Immature natural killer cell (primary cell): ENCODE measurements around the gene SLC18B1. TPM values are rescaled to one million over a fixed set of nuclear protein-coding genes. Genes with fewer than 3 reads are reported as not detected.

Experiments used
- DNase-seq, 3 donors: peaks; one replicate each; pipeline ENCODE4 v3.0.0; 2022; ENCODE audit warnings: mixed read lengths in 1 of 3
- H3K27ac Mint-ChIP-seq, 6 donors: one replicate each; pipeline ENCODE4 v1.8.0; 2020; ENCODE audit warnings: mixed read lengths in 6 of 6, mild to moderate bottlenecking in 5 of 6, inconsistent platforms in 4 of 6, moderate library complexity in 3 of 6
- H3K27me3 Mint-ChIP-seq, 3 donors: one replicate each; pipeline ENCODE4 v1.8.0; 2020 to 2021; ENCODE audit warnings: low read depth in 3 of 3, mild to moderate bottlenecking in 3 of 3, mixed read lengths in 3 of 3, moderate library complexity in 3 of 3, inconsistent platforms in 1 of 3
- H3K36me3 Mint-ChIP-seq, 3 donors: one replicate each; pipeline ENCODE4 v1.8.0; 2020; ENCODE audit warnings: mixed read lengths in 3 of 3, inconsistent platforms in 2 of 3, mild to moderate bottlenecking in 2 of 3
- H3K4me1 Mint-ChIP-seq, 2 donors: one replicate each; pipeline ENCODE4 v1.8.0; 2020; ENCODE audit warnings: inconsistent platforms in 2 of 2, mild to moderate bottlenecking in 2 of 2, mixed read lengths in 2 of 2, moderate library complexity in 1 of 2
- H3K4me3 Mint-ChIP-seq, 5 donors: one replicate each; pipeline ENCODE4 v1.8.0; 2020; ENCODE audit warnings: mild to moderate bottlenecking in 5 of 5, mixed read lengths in 5 of 5, inconsistent platforms in 3 of 5, moderate library complexity in 3 of 5
- H3K9me3 Mint-ChIP-seq, 6 donors: one replicate each; pipeline ENCODE4 v1.8.0; 2020; ENCODE audit warnings: mild to moderate bottlenecking in 6 of 6, mixed read lengths in 6 of 6, inconsistent platforms in 4 of 6, moderate library complexity in 3 of 6
- polyA plus RNA-seq, 3 donors: library from polyadenylated mRNA; unstranded; fragments of 300-500 nt; fragmentation: Illumina TruSeq; gene quantifications; one replicate each; pipeline ENCODE4 v1.2.3, GENCODE V29; 2021

Gene SLC18B1
- 1 to 10 TPM; 4.1 to 6.0 (median 4.7) TPM for polyA plus RNA-seq

DNA sequence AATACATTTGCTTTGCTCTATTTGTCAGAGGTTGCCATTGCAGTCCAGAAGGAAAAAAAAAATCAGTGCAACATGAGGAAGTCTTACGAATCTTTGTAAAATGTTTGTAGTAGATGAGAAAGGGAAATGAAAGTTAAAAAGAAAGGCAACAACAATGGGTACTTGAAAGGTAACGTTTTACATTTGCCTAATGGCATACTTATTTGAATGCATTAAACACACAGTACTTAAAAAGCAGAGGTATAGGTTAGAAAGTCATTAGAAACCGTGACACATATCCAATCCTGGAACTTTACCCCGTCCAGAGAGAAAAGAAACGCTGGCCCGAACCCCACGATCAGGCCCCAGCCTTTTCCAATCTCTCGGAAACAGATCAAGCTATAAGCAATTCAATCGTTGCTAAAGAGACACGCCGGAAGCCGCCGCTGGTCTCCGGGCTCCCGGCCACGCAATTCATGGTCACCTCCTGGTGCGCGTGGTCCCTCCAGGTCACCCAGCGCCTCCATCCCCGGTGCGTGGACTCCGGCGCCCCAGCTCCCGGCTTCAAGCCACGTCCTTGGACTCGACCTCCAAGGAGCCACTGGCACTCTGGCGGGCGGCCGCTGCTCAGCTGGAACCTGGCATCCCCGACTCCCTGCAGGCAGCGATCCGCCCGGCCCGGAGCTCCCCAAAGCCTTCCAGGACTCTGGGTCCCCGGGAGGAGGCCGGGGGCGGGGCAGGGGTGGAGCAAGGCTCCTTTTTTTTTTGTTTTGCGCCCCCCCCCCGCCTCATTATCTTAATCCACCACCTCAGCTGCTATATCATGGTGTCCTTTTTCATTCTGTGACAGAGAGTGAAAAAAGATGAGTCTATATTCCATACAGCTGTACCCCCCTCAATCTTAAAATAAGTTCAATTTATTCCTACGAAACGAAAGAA lies at the start of gene SLC18B1:
TSS of gene SLC18B1 (minus strand) at position 687 of the 918 bp plus-strand sequence. CDS start at position 506, 181 bp downstream.
- Mint-ChIP-seq H3K9me3 (peaks cover 0 to 2% (median 0%) of the 10 kb centered on the region in 6 donors), H3K4me3 (peak within 1 kb of the TSS in 1 of 5 donors; percentile 94), H3K4me1 (peaks cover 5 to 8% of the 10 kb centered on the region in 2 donors), H3K27ac (peak within 1 kb of the TSS; percentile 26 to 88 (median 78)), H3K27me3 (peaks cover 0 to 4% (median 0%) of the 10 kb centered on the region in 3 donors), H3K36me3 (peaks cover 0 to 3% (median 0%) of the 10 kb centered on the region in 3 donors)
- peak; percentile 26 to 37 (median 36) for DNase-seq

DNA sequence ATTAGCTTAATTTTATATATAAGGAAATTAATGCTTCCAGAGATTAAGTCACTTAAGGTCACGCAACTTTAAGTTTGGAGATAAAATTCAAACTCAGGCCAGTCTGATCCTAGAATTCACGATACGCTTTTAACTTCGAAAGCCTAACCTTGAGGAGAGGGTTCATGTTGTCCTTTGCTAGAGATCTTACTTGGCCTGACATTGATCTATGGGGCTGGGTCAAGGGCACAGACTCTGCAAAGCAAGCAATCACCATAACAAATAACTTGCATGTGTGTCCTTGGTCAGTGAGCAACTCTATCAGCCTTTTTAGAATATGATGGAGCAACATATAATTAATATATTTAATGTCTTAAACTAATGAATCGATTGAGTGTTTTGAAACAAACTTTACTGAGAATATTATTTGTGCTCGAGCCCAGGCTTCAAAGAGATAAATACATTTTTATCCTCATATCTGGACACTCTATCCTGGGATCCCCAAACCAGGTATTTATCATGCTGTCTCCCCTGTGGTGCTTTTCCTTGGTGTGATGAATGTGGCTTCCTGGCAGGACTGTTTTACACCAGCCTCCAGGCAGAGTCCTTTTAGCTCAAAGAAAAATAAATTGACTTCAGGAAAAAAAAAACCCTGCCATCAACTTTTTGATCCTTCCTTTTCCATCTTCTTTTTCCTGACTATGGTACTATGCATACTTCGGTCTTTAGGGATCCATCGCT lies 45.0 kb upstream of the SLC18B1 start:
- Mint-ChIP-seq H3K36me3 (no peaks in the 10 kb centered on the region), H3K27me3 (peaks cover 0 to 11% (median 5%) of the 10 kb centered on the region in 3 donors), H3K4me1 (no peaks in the 10 kb centered on the region), H3K9me3 (no peaks in the 10 kb centered on the region), H3K4me3 (no peak overlapping the region), H3K27ac (no peak overlapping the region)
- DNase-seq = no peak

DNA sequence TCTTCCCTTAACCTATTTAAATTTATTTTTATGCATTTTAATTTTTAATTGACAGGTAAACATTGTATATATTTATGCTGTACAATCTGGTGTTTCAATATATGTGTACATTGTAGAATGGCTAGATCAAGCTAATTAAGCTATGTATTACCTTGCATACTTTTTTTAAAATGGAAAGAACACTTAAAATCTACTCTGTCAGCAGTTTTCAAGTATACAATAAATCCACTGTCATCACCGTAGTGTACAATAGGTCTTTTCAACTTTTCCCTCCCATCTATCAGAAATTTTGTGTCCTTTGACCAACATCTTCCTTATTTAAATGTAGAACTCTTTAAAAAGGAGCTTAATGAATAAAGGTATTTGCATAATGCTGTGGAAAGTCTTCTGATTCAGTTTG lies 43.5 kb upstream of the SLC18B1 start:
- Mint-ChIP-seq H3K27me3 (peaks cover 0 to 11% (median 7%) of the 10 kb centered on the region in 3 donors), H3K4me1 (no peaks in the 10 kb centered on the region), H3K9me3 (no peaks in the 10 kb centered on the region), H3K27ac (no peak overlapping the region), H3K4me3 (no peak overlapping the region), H3K36me3 (no peaks in the 10 kb centered on the region)
- no peak for DNase-seq

DNA sequence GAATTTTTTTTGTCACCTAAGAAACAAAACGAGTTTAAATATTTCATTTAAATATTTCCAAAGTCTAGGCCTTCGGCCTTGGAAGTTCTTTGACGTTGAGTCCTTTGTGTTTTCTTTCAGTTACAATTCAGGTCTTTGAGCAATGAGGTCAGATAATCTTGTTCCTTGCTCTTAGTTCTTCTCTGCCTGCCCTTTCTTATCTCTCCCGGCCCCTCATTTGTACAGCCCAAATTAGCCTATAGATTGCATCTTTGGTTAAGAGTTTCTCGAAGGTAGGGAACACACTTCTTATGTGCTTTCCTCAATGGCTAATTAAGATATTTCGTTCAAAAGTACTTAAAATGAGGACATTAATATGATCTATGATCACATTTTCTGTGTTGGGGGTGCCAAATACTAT lies 34.5 kb upstream of the SLC18B1 start:
- Mint-ChIP-seq H3K27ac (no peak overlapping the region), H3K9me3 (no peaks in the 10 kb centered on the region), H3K4me1 (no peaks in the 10 kb centered on the region), H3K27me3 (peaks cover 2 to 5% (median 4%) of the 10 kb centered on the region in 3 donors), H3K4me3 (no peak overlapping the region), H3K36me3 (no peaks in the 10 kb centered on the region)
- DNase-seq = no peak

DNA sequence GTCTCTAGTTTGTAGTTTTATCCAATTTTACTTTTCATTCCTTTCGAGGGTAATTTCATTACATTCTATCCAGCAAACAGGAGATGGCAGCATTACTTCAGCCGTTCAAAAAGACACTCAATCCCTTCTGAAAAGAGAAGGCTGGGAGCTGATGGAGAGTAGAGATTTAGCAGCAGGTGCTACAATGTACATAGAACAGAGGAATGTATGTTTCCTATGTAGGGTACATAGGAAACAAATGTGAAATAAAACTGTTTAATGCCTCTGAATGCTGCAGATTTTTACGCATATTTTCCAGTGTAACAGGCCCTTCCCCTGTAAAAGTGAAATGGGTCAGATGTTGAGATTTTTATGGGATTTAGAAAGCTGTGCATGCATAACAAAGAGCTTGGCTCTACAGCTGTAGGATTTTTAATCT lies 31.9 kb upstream of the SLC18B1 start:
- Mint-ChIP-seq H3K4me1 (no peaks in the 10 kb centered on the region), H3K27ac (no peak overlapping the region), H3K4me3 (no peak overlapping the region), H3K27me3 (peaks cover 2 to 4% (median 3%) of the 10 kb centered on the region in 3 donors), H3K36me3 (no peaks in the 10 kb centered on the region), H3K9me3 (no peaks in the 10 kb centered on the region)
- no peak for DNase-seq

DNA sequence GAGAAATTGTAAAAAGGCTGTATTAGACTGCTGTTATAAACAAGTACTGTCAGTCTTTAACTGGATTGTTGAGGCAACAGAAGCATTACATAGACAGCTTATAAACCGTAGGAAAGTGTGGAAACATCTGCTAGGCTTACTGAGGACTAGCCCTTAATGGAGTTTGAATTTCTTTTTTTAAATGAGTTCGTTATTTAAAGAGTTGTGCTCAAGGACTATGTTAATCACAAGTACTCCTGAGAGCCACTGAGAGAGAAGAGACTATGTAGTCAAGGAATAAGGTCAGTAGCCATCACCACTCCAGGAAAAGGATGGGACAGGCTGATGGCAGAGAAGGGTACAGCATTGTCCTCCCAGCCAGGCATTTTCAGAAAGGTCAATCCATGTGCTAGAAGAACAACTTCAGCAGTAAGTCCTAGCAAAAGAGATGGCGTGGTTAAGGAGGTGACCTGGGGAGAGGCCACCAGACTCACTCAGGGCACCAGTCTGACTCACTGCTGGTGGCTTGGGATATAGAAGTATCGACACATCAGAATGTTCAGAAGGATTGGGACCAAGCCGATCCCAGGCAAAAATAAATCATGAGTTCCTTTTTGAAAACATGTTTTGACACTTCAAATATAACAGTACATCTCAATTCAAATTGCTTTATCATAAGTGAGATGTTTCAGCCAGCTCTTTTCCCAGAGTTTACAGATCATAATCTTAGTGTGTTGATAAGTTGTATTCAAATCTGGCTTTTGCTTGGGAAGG lies 22.4 kb upstream of the SLC18B1 start:
- no peak overlapping the region for H3K4me3 Mint-ChIP-seq
- peaks cover 20 to 42% of the 10 kb centered on the region in 2 donors for H3K4me1 Mint-ChIP-seq
- peak overlapping the region in 4 of 6 donors; percentile 63 to 85 (median 76) for H3K27ac Mint-ChIP-seq
- no peaks in the 10 kb centered on the region for H3K9me3 Mint-ChIP-seq
- peaks cover 0 to 6% (median 5%) of the 10 kb centered on the region in 3 donors for H3K27me3 Mint-ChIP-seq
- no peak for DNase-seq
- peaks cover 5 to 21% (median 17%) of the 10 kb centered on the region in 3 donors for H3K36me3 Mint-ChIP-seq

DNA sequence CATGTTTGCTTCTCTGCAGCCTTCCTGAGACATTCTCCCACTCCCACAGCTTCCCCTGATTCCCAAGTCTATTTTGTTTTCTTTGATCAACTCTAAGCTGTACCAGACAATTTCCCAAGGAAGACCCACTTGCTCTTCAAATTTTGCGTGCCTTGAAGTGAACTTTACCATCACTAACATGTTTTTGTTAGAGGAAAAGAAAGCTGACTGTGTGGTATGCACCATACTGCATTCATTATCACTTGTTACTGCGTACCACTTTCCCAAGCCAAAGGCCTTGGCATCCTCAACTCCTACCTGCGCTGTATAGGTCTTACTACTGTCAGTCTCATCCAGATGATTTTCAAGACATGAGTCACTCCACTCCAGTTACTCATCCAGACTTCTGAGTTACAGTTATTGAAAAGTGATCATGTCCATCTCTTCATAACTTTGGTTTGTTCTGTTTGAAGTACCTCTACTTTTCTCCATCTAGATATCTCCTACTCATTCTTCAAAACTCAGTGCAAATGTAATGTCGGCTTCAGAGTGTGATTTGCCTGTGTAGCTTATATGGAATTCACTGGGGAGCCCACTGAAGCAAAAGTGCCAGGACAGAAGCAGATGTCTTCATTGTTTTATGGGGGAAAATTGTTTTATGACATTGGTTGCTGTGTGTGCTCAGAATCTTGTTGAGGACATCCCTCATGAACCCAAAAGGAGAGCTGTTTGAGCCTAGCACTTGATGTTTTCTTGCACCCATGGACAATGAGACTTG lies 21.1 kb upstream of the SLC18B1 start:
- no peak for DNase-seq
- peaks cover 32 to 55% of the 10 kb centered on the region in 2 donors for H3K4me1 Mint-ChIP-seq
- H3K36me3 Mint-ChIP-seq = peaks cover 5 to 21% (median 17%) of the 10 kb centered on the region in 3 donors
- H3K27ac Mint-ChIP-seq = peak overlapping the region in 5 of 6 donors; percentile 0 to 72 (median 59)
- no peak overlapping the region for H3K4me3 Mint-ChIP-seq
- H3K27me3 Mint-ChIP-seq = peaks cover 5 to 10% (median 7%) of the 10 kb centered on the region in 3 donors
- no peaks in the 10 kb centered on the region for H3K9me3 Mint-ChIP-seq

DNA sequence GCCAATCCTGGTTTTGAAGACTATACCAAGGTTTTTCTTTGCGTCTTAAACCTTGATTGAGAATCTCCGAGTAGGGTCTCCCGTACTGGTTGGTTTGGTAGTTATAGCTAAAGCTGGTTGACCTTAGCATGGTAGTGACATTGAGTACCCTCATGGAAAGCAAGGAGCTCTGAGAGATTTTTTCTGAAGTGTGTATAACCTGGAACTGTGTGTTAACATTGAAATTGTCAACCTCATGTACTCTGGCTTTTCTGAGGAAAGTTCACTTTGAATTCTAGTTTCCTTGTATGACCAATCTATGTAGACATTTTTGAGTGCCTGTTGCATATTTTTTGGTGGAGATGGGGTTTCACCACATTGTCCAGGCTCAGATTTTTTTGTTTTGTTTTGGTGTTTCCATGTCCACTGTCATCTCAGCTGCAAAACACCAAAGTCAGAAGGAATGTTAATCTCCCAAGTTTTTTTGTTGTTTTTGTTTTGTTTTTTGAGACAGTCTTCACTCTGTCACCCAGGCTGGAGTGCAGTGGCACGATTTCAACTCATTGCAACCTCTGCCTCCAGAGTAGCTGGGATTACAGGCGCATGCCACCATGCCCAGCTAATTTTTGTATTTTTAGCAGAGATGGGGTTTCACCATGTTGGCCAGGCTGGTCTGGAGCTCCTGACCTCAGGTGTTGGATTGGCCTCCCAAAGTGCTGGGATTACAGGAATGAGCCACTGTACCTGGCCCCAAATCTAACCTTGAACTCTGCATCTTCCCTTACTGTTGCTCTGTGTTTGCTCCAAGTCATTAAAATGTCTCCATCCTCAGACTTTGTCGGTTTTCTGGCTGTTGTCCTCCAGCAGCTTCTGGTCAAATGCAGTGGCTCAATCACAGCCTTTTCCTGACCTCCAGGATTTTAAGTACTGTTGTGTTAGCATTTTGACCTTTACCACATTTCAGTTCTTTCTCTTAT lies 20.2 kb upstream of the SLC18B1 start:
- Mint-ChIP-seq H3K4me1 (peaks cover 38 to 60% of the 10 kb centered on the region in 2 donors), H3K27me3 (peaks cover 12 to 16% (median 14%) of the 10 kb centered on the region in 3 donors), H3K27ac (peak overlapping the region in 5 of 6 donors; percentile 22 to 72 (median 60)), H3K36me3 (peaks cover 5 to 21% (median 17%) of the 10 kb centered on the region in 3 donors), H3K4me3 (no peak overlapping the region), H3K9me3 (no peaks in the 10 kb centered on the region)
- DNase-seq = no peak

DNA sequence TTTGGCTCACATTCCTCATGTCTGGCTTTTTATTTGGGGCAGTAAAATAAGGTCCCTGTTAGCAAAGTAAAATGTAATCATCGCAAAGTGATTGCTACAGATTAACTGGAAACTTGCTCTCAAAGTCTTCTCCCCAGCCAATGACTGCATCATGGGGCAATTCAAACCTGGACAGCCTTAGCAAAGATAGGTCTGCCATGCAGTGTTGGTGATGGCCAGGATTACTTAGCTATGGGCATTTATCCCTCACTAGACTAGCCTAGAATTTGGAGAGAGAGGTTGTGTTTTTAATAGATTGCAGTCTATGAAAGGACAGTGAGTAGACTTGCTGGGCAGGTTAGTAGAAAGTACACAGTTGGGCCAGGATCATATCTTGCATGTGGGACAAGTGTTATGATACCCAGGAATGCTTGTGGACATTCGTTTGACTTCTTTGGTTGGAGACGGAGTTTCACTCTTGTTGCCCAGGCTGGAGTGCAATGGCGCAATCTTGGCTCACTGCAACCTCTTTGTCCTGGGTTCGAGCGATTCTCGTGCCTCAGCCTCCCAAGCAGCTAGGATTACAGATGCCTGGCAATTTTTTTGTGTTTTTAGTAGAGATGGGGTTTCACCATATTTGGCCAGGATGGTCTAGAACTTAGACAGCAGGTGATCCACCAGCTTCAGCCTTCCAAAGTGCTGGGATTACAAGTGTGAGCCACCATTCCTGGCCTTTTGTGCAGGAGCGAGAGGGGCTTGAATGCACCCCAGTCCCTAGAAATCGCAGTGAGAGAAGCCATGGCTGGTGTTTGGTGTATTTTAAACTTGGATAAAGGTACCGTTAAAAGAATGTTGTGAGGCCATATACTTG lies 19.3 kb upstream of the SLC18B1 start:
- peak overlapping the region in 1 of 5 donors; percentile 13 for H3K4me3 Mint-ChIP-seq
- peaks cover 5 to 21% (median 17%) of the 10 kb centered on the region in 3 donors for H3K36me3 Mint-ChIP-seq
- H3K4me1 Mint-ChIP-seq = peaks cover 43 to 63% of the 10 kb centered on the region in 2 donors
- H3K9me3 Mint-ChIP-seq = no peaks in the 10 kb centered on the region
- no peak for DNase-seq
- peak overlapping the region in 3 of 6 donors; percentile 8 to 60 (median 22) for H3K27ac Mint-ChIP-seq
- peaks cover 12 to 22% (median 17%) of the 10 kb centered on the region in 3 donors for H3K27me3 Mint-ChIP-seq

DNA sequence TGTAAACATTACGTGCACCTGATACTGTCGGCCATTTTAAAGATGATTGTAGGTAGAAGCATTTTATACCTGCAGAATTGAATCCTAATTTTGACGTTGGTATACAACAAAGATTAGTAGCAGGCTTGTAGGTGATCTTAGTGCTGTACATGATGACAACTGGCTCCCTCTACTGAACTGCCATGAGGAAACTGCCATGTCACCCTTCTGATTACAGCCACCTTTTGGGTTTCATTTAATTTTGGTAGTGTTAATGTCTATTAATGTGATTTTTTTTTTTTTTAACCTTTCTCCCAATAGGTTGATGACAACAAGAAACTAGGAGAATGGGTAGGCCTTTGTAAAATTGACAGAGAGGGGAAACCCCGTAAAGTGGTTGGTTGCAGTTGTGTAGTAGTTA lies 18.2 kb upstream of the SLC18B1 start:
- Mint-ChIP-seq H3K36me3 (peaks cover 5 to 21% (median 17%) of the 10 kb centered on the region in 3 donors), H3K4me1 (peaks cover 49 to 68% of the 10 kb centered on the region in 2 donors), H3K4me3 (peak overlapping the region; percentile 96 to 99 (median 98)), H3K27me3 (peaks cover 12 to 24% (median 17%) of the 10 kb centered on the region in 3 donors), H3K27ac (peak overlapping the region in 5 of 6 donors; percentile 38 to 98 (median 54)), H3K9me3 (no peaks in the 10 kb centered on the region)
- DNase-seq = no peak
